Psoas muscle (tissue), 8 donors: Measurements from ENCODE around the gene C1orf141. TPM values are rescaled to one million over a fixed set of nuclear protein-coding genes. Genes with fewer than 3 reads are reported as not detected.

Experiments used
- ATAC-seq, 4 donors: fragments of 200-7000 bp; cut with Tn5 transposase; one replicate each; pipeline ENCODE4 v1.9.1; 2020; ENCODE audit warnings: moderate library complexity in 3 of 4, mild to moderate bottlenecking in 2 of 4
- DNase-seq, 2 donors: peaks; one replicate each; pipeline ENCODE4 v3.0.0-alpha.2; 2020
- H3K27ac ChIP-seq: fragments of 200-600 bp; one replicate; pipeline ENCODE4 v1.8.0; 2022
- H3K27me3 ChIP-seq, 3 donors: fragments of 200-600 bp in 1 of 3; one replicate each; pipeline versions ENCODE4 v1.6.1 to v1.8.0; 2013 to 2022; ENCODE audit warnings: low read length in 2 of 3, mild to moderate bottlenecking in 2 of 3, moderate library complexity in 1 of 3; ENCODE audit not compliant: insufficient read depth in 3 of 3
- H3K36me3 ChIP-seq, 2 donors: fragments of 200-600 bp in 1 of 2; one replicate each; pipeline versions ENCODE4 v1.6.1 to v1.8.0; 2013 to 2022; ENCODE audit warnings: low read depth in 1 of 2, mild to moderate bottlenecking in 1 of 2, moderate library complexity in 1 of 2; ENCODE audit not compliant: insufficient read depth in 1 of 2
- H3K4me1 ChIP-seq: fragments of 200-600 bp; one replicate; pipeline ENCODE4 v1.8.0; 2022
- H3K4me3 ChIP-seq: fragments of 200-600 bp; one replicate; pipeline ENCODE4 v1.8.0; 2022; ENCODE audit warnings: mild to moderate bottlenecking
- H3K9me3 ChIP-seq: fragments of 200-600 bp; one replicate; pipeline ENCODE4 v1.8.0; 2022
- CTCF ChIP-seq: fragments of 200-600 bp; IDR thresholded peaks from one replicate; pipeline ENCODE4 v1.8.0; 2022; ENCODE audit warnings: antibody characterized with exemption
- WGBS, 3 donors: extraction: QIAGEN DNeasy Blood & Tissue Kit; methylation state at CpG; one replicate each; pipeline versions ENCODE4 v1.1.6 to v1.1.7; 2013; 5-methylcytosine and 5-hydroxymethylcytosine counted together
- intact Hi-C, 2 donors: fragments of 100-400 bp; cut with DNase I; formaldehyde crosslinking; loops; one replicate each; pipeline versions ENCODE4 v1.11.0 to v1.14.2; 2022
- polyA plus RNA-seq, 3 donors: library from polyadenylated mRNA; stranded (reverse); fragments of 200-250 nt; gene quantifications; one replicate each; pipeline ENCODE4 v1.2.3, GENCODE V29; 2013
- total RNA-seq, 4 donors: library from RNA; stranded (reverse); fragmentation: NEBNext Ultra II Directional in 2 of 4; extraction: Animal tissue kit (Norgen Biotek cat#: 25700) in 2 of 4; gene quantifications; one replicate each; pipeline versions ENCODE4 v1.2.1 to v1.2.4, GENCODE V29; 2021 to 2023
- donor health status: healthy with polysubstance abuse.
- donor health status: DM: no; HTN: no; CAD: no; lungs with moderate emphysema.
- donor health status: Bipolar disorder and iron deficiency.
- donor health status: healthy.
- donor health status: DM: yes; HTN: yes; CAD: no.
- donor health status: DM: no; HTN: no; CAD: no.
- donor health status: DM: no; HTN: no; CAD: no.
- donor health status: DM: yes; HTN: yes; CAD: no.

Gene C1orf141
- total and polyA plus RNA-seq, 7 donors: not detected

GRCh38 chr1:67053535-67053784 is 81.3 kb downstream of the C1orf141 start:
- no peaks in the 10 kb centered on the region for H3K9me3 ChIP-seq
- peaks cover 23% of the 10 kb centered on the region for H3K4me1 ChIP-seq
- peak; percentile 74 to 86 (median 81) for ATAC-seq
- H3K27me3 ChIP-seq: no peaks in the 10 kb centered on the region
- H3K36me3 ChIP-seq: peaks cover 3 to 29% of the 10 kb centered on the region in 2 donors
- peak overlapping the region; percentile 98 for H3K27ac ChIP-seq
- peak; percentile 58 to 76 for DNase-seq
- TF ChIP-seq CTCF: no peak
- peak overlapping the region; percentile 96 for H3K4me3 ChIP-seq
- WGBS, 3 donors: 0% methylated on average over 28 to 34 of the region's 34 CpGs
- intact Hi-C loops: loop anchor here (5.0 to 10.0 kb wide), 4 partner anchors 46 to 121 kb away; no protein-coding TSS in a partner anchor

- Histone ChIP-seq H3K4me1 (peaks cover 23% of the 10 kb centered on the region), H3K9me3 (no peaks in the 10 kb centered on the region), H3K4me3 (peak overlapping the region; percentile 96), H3K36me3 (peaks cover 3 to 34% of the 10 kb centered on the region in 2 donors), H3K27ac (peak overlapping the region; percentile 98), H3K27me3 (no peaks in the 10 kb centered on the region)
- TF ChIP-seq CTCF: no peak
- peak; percentile 43 to 68 (median 57) for ATAC-seq
- peak; percentile 38 to 63 for DNase-seq
- 1 to 4% (median 3%) methylated on average over 25 of the region's 25 CpGs for WGBS, 3 donors
- intact Hi-C loops: loop anchor here (5.0 to 10.0 kb wide), 4 partner anchors 46 to 121 kb away; no protein-coding TSS in a partner anchor
These were observed 81.8 kb downstream of the C1orf141 start for GRCh38 chr1:67052741-67053534.

- no peak for ATAC-seq
- DNase-seq: no peak
- 55 to 69% (median 66%) methylated on average over 4 of the region's 4 CpGs for WGBS, 3 donors
- Histone ChIP-seq H3K36me3 (peaks cover 10 to 52% of the 10 kb centered on the region in 2 donors), H3K4me1 (peaks cover 23% of the 10 kb centered on the region), H3K4me3 (no peak overlapping the region), H3K27me3 (no peaks in the 10 kb centered on the region), H3K27ac (no peak overlapping the region), H3K9me3 (no peaks in the 10 kb centered on the region)
- TF ChIP-seq CTCF: no peak
- intact Hi-C loops: loop anchor here (5.0 to 10.0 kb wide), 4 partner anchors 44 to 119 kb away; no protein-coding TSS in a partner anchor
These were observed 83.6 kb downstream of the C1orf141 start for GRCh38 chr1:67051196-67051595.

DNA sequence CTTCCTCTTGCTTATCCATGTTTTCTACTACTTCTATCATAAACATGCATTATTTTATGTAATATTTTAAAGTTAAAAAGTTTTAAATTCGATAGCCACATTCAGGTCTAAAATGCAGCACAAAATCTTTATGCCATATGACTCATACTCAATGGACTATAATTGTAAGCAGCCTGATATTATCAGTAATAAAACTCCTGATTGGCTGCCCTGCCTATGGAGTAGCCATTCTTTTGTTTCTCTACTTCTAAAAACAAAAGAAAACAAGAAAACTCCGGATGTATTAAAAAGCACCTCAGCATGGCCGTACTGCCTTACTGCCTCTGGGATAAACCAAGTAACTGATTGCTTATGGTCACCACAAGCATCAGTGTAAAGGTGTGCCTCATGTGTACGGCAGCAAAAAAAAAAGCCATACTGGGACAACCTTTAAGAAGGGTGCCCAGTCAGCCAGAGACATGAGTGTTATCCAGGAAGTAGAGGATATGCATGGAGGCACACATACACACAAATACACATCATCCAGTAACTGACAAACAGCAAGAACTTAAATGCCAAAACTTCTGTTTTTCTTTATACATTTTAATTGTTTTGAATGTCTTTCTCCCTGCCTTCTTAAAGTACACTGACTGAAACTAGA is 90.0 kb downstream of the C1orf141 start:
- H3K27ac ChIP-seq: peak overlapping the region; percentile 15
- no peak for ATAC-seq

More for the DNA sequence above, 90.0 kb downstream of the C1orf141 start:
- peaks cover 23% of the 10 kb centered on the region for H3K4me1 ChIP-seq
- no peaks in the 10 kb centered on the region for H3K9me3 ChIP-seq
- 91 to 93% (median 92%) methylated on average over 4 of the region's 4 CpGs for WGBS, 3 donors
- no peak overlapping the region for H3K4me3 ChIP-seq
- DNase-seq: no peak
- TF ChIP-seq CTCF: no peak
- H3K36me3 ChIP-seq: peaks cover 15 to 80% of the 10 kb centered on the region in 2 donors
- no peaks in the 10 kb centered on the region for H3K27me3 ChIP-seq
- intact Hi-C loops: no loop called here
